Subcutaneous adipose tissue (tissue), 4 donors: ENCODE results near the gene KCNJ9. TPM values are rescaled to one million over a fixed set of nuclear protein-coding genes. Genes with fewer than 3 reads are reported as not detected.

Experiments used
- total RNA-seq, 4 donors: library from RNA; depleted of rRNA; stranded (reverse); fragments of >200 nt; gene quantifications; one replicate each; pipeline ENCODE4 v1.1.0, GENCODE V29; 2016
- TF ChIP-seq, protein P1 (sequence below): fragments of 450-650 bp; IDR thresholded peaks from one replicate; pipeline ENCODE4 v1.5.1; 2016; ENCODE audit warnings: low read depth, mild to moderate bottlenecking, control low read depth, antibody characterized with exemption, moderate library complexity

Gene KCNJ9
- total RNA-seq, 4 donors from 2014 or later = not detected

DNA sequence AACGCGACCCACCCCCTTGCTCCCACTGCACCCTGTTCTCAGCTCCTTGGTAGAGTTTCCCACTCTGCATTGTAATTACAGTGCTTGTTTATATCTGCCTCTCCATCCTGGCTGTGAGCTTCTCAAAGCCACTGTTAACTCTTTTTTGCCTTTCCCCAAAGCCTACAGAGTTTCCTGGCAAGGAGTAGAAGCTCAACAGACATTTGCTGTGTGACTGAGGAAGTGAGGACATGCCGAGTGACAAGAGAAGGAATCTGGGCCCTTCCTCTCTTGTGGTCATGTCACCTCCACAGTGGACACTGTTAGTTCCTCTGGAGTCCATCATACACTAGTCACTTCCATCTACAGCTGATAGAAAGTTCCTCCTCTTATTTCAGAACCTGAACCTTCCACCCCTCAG lies 23.1 kb downstream of the KCNJ9 start:
- TF ChIP-seq, protein P1, sequence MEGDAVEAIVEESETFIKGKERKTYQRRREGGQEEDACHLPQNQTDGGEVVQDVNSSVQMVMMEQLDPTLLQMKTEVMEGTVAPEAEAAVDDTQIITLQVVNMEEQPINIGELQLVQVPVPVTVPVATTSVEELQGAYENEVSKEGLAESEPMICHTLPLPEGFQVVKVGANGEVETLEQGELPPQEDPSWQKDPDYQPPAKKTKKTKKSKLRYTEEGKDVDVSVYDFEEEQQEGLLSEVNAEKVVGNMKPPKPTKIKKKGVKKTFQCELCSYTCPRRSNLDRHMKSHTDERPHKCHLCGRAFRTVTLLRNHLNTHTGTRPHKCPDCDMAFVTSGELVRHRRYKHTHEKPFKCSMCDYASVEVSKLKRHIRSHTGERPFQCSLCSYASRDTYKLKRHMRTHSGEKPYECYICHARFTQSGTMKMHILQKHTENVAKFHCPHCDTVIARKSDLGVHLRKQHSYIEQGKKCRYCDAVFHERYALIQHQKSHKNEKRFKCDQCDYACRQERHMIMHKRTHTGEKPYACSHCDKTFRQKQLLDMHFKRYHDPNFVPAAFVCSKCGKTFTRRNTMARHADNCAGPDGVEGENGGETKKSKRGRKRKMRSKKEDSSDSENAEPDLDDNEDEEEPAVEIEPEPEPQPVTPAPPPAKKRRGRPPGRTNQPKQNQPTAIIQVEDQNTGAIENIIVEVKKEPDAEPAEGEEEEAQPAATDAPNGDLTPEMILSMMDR = no peak

DNA sequence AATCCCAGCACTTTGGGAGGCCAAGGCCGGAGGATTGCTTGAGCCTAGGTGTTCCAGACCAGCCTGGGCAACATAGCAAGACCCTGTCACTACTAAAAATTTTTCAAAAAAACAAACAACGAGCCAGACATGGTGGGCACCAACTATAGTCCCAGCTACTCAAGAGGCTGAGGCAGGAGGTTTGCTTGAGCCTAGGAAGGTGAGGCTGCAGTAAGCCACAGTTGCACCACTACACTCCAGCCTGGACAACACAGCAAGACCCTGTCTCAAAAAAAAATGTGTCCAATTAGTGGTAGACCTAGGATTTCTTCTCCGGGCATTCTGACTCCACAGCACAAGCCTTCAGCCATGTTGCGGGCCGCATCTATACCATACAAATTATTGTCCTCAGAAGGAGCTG lies 23.8 kb downstream of the KCNJ9 start:
- TF ChIP-seq, protein P1 = no peak

DNA sequence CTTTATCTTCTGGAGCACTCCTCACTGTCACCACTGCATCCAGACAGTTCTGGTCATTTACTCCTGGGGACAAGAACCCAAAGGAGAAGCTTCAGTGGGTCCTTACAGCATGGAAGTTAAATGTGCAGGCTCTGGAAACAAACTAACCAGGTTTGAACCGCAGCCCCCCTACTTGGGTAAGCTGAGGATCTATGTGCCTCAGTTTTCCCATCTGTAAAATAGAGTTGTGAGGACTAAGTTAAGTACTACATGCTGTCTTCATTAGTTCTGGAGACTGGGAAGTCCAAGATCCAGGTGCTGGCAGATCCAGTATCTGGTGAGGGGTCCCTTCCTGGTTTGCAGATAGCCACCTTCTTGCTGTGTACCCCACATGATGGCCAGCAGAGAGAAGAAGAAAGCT lies 26.2 kb downstream of the KCNJ9 start:
- TF ChIP-seq, protein P1 = no peak

DNA sequence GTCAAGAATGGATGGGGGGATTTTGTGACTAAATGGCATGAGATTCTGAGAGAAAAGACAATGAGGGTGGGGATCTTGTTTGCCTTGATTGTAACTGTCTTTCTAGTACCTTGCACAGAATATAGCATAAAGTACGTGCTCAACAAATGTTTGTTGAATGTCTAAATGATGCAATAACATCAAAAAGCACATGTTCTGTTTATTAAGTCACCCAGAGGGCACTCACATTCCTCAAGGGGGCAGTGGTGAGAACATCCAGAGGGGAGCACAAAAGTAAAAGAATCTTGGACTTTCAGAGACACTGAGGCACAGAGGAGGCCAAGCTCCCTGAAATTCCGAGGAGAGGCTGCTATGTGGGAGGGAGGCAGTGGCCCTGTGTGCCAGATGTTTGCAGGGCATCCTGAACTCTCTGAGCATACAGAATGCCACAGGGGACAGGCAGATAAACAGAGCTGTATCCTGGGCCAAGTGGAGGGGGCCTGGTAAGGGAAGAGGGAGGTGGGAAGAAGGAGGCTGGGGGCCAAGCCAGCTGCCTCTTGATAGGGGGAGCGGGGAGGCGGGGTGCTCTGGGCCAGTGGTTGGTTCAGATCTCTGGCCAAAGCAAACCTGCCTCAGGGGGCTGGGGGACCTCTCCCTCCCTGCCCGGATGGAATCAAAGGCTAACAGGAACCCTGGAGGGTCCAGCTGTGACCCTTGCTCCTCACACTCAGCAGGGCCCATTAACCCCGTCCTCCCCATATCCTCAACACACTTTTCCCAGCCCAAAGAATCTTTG lies 27.7 kb downstream of the KCNJ9 start:
- TF ChIP-seq, protein P1 = no peak

DNA sequence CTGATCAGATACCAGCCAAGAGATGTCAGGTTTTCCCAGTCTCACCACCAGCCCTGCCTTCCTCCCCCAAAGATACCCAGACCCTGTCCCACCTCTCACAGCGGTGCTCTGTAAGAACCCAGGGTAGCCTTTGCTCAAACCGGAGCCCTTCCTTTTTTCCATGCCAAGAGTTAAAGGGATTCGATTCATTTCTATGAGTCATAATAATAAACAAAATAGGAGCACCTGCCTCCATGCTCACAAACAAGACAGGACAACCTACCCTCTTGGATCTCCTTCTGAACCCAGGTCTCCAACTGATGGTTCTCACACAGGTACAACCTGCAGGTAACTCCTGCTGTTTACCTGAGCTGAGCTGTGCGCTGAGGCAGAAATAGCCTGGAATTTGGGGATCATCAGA lies 28.3 kb downstream of the KCNJ9 start:
- TF ChIP-seq, protein P1 = no peak

DNA sequence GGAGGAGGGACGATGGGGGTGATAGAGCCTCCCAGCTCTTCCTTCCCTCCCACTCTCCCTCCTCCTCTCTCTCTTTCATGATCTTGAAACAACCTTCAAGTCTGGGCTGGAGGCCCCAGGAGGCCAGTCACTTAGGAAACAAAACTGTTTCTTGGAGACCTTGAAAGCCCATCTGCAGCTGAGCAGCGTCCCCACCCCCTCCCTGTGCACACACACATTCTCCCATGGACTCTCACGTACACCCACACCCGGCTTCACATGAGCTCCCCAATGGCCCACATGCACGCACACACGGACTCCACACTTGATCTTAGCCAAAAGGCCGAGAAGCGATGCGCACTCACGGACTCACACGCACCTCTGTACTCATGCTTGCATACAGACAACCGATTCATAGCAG lies 31.0 kb downstream of the KCNJ9 start:
- TF ChIP-seq, protein P1 = no peak

DNA sequence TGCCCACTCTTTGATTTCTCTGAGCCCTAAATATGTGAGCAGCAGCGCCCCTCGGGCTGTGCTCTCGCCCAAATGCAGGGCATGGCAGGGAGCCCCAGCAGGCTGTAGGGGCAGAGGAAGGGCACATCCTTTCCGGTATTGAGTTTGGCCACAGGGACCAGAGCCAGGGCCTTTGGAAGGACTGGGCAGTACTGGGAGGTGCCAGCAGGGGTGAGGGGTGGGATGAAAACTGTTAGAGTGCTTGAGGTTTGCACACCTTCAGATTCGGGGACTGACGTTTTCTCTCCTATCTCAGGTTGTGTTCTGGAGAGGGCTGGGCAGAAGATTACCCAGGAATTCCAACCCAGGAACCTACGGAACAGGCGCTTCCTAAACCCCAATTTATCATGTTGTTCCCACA lies 32.1 kb downstream of the KCNJ9 start:
- TF ChIP-seq, protein P1 = no peak
